Measurements from ENCODE around the gene ATXN7L3. TPM values are rescaled to one million over a fixed set of nuclear protein-coding genes. Genes with fewer than 3 reads are reported as not detected.

The ATXN7L3 gene
- polyA plus RNA-seq, 1 experiment = 51.6 TPM

- H3K27me3 ChIP-seq (ENCODE audit: control insufficient read depth, insufficient read depth, low read length) = no peaks in the 10 kb centered on the region
- TF ChIP-seq CTCF (IDR thresholded peaks at IDR 0.05; ENCODE audit: low read depth, low read length) = no peak
- DNase-seq (ENCODE audit: low read depth, low spot score) = no peak
- CTCF ChIA-PET = interaction anchor here (0.6 to 2.8 kb wide), 5 partner anchors 18 to 243 kb away, joined by 3 to 13 read pairs (median 6); partner anchors contain the start of gene FAM171A2
- H3K9me3 ChIP-seq (ENCODE audit: control insufficient read depth, insufficient read depth, low read length) = no peaks in the 10 kb centered on the region; the same call in 1 of the 2 replicates
- POLR2A ChIA-PET = interaction anchor here (0.6 to 1.9 kb wide), 12 partner anchors 11 to 1767 kb away, joined by 3 to 14 read pairs (median 4); partner anchors contain the start of genes HDAC5 and LSM12
- H3K27ac ChIP-seq (ENCODE audit: low read depth, low read length) = peak overlapping the region; percentile 97
- H3K4me3 ChIP-seq (ENCODE audit: low read depth, low read length) = peak overlapping the region; percentile 97
Measured at GRCh38 chr17:44187131-44187899, 12.4 kb downstream of the ATXN7L3 start.

DNA sequence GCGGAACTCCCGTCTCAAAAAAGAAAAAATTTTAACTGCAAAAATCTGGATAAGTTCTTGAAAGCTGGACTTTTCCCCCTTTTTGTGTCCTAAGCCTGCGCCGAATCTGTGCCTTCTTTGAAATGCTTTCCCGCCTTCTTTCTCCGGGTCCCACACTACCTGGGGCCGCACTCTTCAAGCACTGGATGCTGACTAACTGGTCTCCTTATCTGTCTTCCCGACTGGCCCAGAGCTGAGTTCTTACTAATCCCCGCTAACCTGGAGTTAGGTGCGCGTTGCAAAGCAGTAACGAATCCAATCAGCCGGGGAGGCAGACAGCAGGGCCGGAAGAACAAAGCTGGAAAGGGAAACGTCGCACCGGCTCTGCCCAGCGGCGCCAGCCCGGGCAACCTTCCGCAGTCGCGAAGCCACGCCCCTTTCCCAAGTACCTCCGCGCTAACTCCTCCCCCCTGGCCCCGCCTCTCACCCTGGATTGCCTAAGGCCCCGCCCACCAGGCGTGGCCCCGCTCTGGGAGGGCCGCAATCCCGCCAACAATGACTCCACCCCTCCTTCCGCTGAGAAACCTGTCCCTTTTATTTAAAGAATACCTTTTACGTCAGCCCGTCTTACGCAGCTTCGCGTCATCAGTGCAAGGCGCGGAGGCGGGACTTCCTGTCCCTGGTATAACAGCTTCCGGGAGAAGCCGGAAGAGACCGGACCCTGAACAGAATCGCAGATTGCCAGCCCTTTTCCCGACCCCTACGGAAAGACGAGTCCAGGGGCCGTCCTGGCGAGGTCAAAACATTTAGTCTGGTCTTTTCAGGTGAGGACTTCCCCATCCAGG, 13.2 kb downstream of the ATXN7L3 start, which contains the start of gene TMUB2:
TSS of gene TMUB2 (plus strand) at position 666 of the 824 bp plus-strand sequence. CDS start 737 bp downstream, outside the sequence.
- ChIA-PET POLR2A (interaction anchor here (0.5 to 1.9 kb wide), 18 partner anchors 12 to 1767 kb away, joined by 3 to 14 read pairs (median 4); partner anchors contain the start of genes HDAC5, LSM12 and UBTF), CTCF (interaction anchor here (0.9 to 2.9 kb wide), 6 partner anchors 18 to 308 kb away, joined by 5 to 15 read pairs (median 9); partner anchors contain the start of gene FAM171A2)

DNA sequence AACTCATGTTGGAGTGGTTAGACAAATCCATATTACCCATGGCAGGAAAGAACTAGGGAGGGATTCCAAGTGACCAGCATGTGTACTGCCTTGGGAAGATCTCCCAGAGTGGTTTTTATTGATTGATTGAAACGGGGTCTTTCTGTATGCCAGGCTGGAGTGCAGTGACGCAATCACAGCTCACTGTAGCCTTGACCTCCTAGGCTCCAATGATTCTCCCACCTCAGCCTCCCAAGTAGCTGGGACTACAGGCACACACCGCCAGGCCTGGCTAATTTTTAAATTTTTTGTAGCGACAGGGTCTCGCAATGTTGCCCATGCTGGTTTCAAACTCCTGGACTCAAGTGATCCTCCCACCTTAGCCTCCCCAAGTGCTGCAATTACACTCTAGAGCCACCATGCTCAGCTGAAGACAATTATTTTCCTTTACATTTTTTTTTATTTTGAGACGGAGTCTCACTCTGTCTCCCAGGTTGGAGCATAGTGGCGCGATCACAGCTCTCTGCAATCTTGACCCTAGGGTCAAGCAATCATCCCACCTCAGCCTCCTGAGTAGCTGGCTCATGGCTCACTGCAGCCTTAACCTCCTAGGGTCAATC, 15.4 kb downstream of the ATXN7L3 start:
- no peak for TF ChIP-seq CTCF (IDR thresholded peaks at IDR 0.05; ENCODE audit: low read depth, low read length)
- no peaks in the 10 kb centered on the region for H3K27me3 ChIP-seq (ENCODE audit: control insufficient read depth, insufficient read depth, low read length)
- POLR2A ChIA-PET = interaction anchor here (0.7 kb wide), 1 partner anchor 38 kb away, joined by 3 read pairs; no protein-coding TSS in a partner anchor
- CTCF ChIA-PET = interaction anchor here (0.6 to 2.9 kb wide), 5 partner anchors 15 to 306 kb away, joined by 3 to 15 read pairs (median 5); no protein-coding TSS in a partner anchor
- no peaks in the 10 kb centered on the region; the same call in 1 of the 2 replicates for H3K9me3 ChIP-seq (ENCODE audit: control insufficient read depth, insufficient read depth, low read length)
- DNase-seq (ENCODE audit: low read depth, low spot score) = no peak
- no peak overlapping the region for H3K27ac ChIP-seq (ENCODE audit: low read depth, low read length)
- no peak overlapping the region for H3K4me3 ChIP-seq (ENCODE audit: low read depth, low read length)

More for the DNA sequence above, 13.2 kb downstream of the ATXN7L3 start, which contains the start of gene TMUB2:
- H3K27ac ChIP-seq (ENCODE audit: low read depth, low read length) = peak within 1 kb of the TSS; percentile 97
- H3K9me3 ChIP-seq (ENCODE audit: control insufficient read depth, insufficient read depth, low read length) = no peaks in the 10 kb centered on the region; the same call in 1 of the 2 replicates
- no peak for TF ChIP-seq CTCF (IDR thresholded peaks at IDR 0.05; ENCODE audit: low read depth, low read length)
- peak within 1 kb of the TSS; percentile 97 for H3K4me3 ChIP-seq (ENCODE audit: low read depth, low read length)
- no peaks in the 10 kb centered on the region for H3K27me3 ChIP-seq (ENCODE audit: control insufficient read depth, insufficient read depth, low read length)
- peak; percentile 99 for DNase-seq (ENCODE audit: low read depth, low spot score)

DNA sequence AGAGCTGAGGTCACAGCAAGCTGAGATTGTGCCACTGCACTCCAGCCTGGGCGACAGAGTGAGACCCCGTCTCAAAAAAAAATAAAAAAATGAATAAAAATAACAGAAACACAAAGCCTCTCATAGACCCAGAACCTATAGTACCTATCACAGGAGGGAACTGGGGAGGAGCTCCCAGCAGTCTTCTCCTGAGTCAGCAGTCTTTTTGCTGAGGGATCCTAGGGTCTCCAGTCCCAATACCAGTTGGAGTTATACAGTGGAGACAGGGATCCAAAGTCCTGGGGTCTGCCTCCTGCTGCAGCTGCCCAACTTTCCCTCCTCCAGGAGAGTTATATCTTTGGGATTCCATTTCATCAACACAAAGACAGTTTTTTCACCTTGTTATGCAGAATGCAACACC, 16.7 kb downstream of the ATXN7L3 start:
- Histone ChIP-seq H3K27me3 (ENCODE audit: control insufficient read depth, insufficient read depth, low read length) (no peaks in the 10 kb centered on the region), H3K9me3 (ENCODE audit: control insufficient read depth, insufficient read depth, low read length) (no peaks in the 10 kb centered on the region; the same call in 1 of the 2 replicates), H3K27ac (ENCODE audit: low read depth, low read length) (no peak overlapping the region), H3K4me3 (ENCODE audit: low read depth, low read length) (no peak overlapping the region)
- POLR2A ChIA-PET = no interaction called here
- CTCF ChIA-PET = no interaction called here
- DNase-seq (ENCODE audit: low read depth, low spot score) = no peak
- no peak for TF ChIP-seq CTCF (IDR thresholded peaks at IDR 0.05; ENCODE audit: low read depth, low read length)

All from AG04450 (cell line).